Fibroblast of skin of abdomen (primary cell): Measurements from ENCODE around the gene ABCC4.
"Not testable (repeated sequence)": the region's sequence is repeated elsewhere in the genome, so short reads cannot be mapped to it uniquely, and the experiment has no call there.

Source experiments
- DNase-seq: peaks from one replicate; pipeline ENCODE4 v3.0.0-alpha.2; 2013

Gene ABCC4

GRCh38 chr13:95193509-95194230 lies 107.6 kb downstream of the ABCC4 start:
- DNase-seq = no peak

GRCh38 chr13:95192998-95193397 lies 108.3 kb downstream of the ABCC4 start:
- DNase-seq = no peak

GRCh38 chr13:95192564-95192945 lies 108.7 kb downstream of the ABCC4 start:
- DNase-seq = not testable (repeated sequence)

- peak; percentile 73 for DNase-seq
These were observed 109.3 kb downstream of the ABCC4 start for GRCh38 chr13:95191821-95192563.

- DNase-seq = no peak
These were observed 113.1 kb downstream of the ABCC4 start for GRCh38 chr13:95188128-95188527.

GRCh38 chr13:95185851-95186250 lies 115.4 kb downstream of the ABCC4 start:
- DNase-seq = no peak

- no peak for DNase-seq
These were observed 115.9 kb downstream of the ABCC4 start for GRCh38 chr13:95185311-95185710.

- no peak for DNase-seq
These were observed 116.9 kb downstream of the ABCC4 start for GRCh38 chr13:95184317-95184716.

GRCh38 chr13:95182570-95183265 lies 118.5 kb downstream of the ABCC4 start:
- no peak for DNase-seq

GRCh38 chr13:95181586-95181985 lies 119.7 kb downstream of the ABCC4 start:
- DNase-seq = no peak

- DNase-seq = no peak
These were observed 120.6 kb downstream of the ABCC4 start for GRCh38 chr13:95180513-95181245.

- DNase-seq = no peak
These were observed 124.5 kb downstream of the ABCC4 start for GRCh38 chr13:95176611-95177259.

GRCh38 chr13:95174517-95174916 lies 126.7 kb downstream of the ABCC4 start:
- no peak for DNase-seq

GRCh38 chr13:95168191-95168590 lies 133.1 kb downstream of the ABCC4 start:
- DNase-seq = no peak

- DNase-seq = not testable (repeated sequence)
These were observed 134.2 kb downstream of the ABCC4 start for GRCh38 chr13:95167003-95167402.

- DNase-seq = no peak
These were observed 136.4 kb downstream of the ABCC4 start for GRCh38 chr13:95164830-95165229.

GRCh38 chr13:95160112-95160906 lies 140.9 kb downstream of the ABCC4 start:
- DNase-seq = no peak

GRCh38 chr13:95159458-95159857 lies 141.8 kb downstream of the ABCC4 start:
- DNase-seq = no peak

- DNase-seq = peak; percentile 3
These were observed 145.0 kb downstream of the ABCC4 start for GRCh38 chr13:95156208-95156607.

- no peak for DNase-seq
These were observed 145.7 kb downstream of the ABCC4 start for GRCh38 chr13:95155504-95155903.

GRCh38 chr13:95155093-95155492 lies 146.2 kb downstream of the ABCC4 start:
- peak; percentile 6 for DNase-seq
